ENCODE results near the gene ELP2. TPM values are rescaled to one million over a fixed set of nuclear protein-coding genes. Genes with fewer than 3 reads are reported as not detected.
"Not testable (repeated sequence)": the region's sequence is repeated elsewhere in the genome, so short reads cannot be mapped to it uniquely, and the experiment has no call there.

The ELP2 gene
- total RNA-seq, 1 donor from 2014 or later, result 49.7 TPM

DNA sequence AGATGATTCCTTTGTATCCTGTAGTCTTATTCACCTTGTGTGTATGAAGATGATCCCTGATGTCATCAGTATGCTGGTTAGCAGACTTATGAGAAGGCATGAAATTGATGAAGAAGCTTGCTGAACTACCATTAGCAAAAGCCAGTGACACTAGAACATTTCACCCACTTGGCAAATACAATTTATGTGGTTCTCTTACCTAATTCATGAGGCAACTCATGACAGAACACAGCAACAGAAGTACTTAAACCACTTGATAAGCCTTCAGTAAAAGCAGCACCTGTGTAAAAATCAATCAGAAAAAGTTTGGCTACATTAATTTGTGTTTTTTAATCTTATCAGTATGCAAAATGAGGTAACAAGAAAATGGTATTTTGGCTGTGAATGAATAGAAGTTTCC lies 17.4 kb upstream of the ELP2 start:
- Histone ChIP-seq H3K27ac (replicated peaks) (no peak overlapping the region), H3K4me3 (no peak overlapping the region), H3K4me1 (no peaks in the 10 kb centered on the region), H3K36me3 (peaks cover 56% of the 10 kb centered on the region), H3K9me3 (replicated peaks) (no peaks in the 10 kb centered on the region), H3K27me3 (ENCODE audit: low read depth) (no peaks in the 10 kb centered on the region)
- intact Hi-C loops (cut with micrococcal nuclease), result no loop called here
- TF ChIP-seq, protein P1, sequence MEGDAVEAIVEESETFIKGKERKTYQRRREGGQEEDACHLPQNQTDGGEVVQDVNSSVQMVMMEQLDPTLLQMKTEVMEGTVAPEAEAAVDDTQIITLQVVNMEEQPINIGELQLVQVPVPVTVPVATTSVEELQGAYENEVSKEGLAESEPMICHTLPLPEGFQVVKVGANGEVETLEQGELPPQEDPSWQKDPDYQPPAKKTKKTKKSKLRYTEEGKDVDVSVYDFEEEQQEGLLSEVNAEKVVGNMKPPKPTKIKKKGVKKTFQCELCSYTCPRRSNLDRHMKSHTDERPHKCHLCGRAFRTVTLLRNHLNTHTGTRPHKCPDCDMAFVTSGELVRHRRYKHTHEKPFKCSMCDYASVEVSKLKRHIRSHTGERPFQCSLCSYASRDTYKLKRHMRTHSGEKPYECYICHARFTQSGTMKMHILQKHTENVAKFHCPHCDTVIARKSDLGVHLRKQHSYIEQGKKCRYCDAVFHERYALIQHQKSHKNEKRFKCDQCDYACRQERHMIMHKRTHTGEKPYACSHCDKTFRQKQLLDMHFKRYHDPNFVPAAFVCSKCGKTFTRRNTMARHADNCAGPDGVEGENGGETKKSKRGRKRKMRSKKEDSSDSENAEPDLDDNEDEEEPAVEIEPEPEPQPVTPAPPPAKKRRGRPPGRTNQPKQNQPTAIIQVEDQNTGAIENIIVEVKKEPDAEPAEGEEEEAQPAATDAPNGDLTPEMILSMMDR (IDR thresholded peaks at IDR 0.05; ENCODE audit: borderline replicate concordance), result no peak
- DNase-seq, result no peak

DNA sequence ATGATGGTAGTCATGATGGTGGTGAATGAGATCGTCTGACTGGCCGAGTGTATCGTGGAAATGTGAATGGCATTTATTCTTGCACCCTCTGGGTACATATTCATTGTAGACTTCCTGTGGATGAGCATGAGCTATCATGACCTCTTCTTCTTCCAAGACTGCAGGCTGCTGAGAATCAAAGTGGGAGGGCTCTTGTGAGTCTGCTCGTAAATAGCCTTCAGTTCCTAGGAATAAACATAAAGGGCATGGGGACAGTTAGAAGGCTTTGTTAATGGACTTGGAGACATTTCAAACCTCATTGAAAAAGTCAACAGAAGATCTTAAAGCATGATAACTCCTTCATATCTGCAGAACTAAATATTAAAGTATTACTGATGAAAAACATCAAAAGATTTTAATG lies 15.4 kb upstream of the ELP2 start:
- no peak overlapping the region for H3K27ac ChIP-seq (replicated peaks)
- no peak for DNase-seq
- no peak overlapping the region for H3K4me3 ChIP-seq
- no peaks in the 10 kb centered on the region for H3K9me3 ChIP-seq (replicated peaks)
- intact Hi-C loops (cut with micrococcal nuclease), result no loop called here
- H3K4me1 ChIP-seq, result no peaks in the 10 kb centered on the region
- no peaks in the 10 kb centered on the region for H3K27me3 ChIP-seq (ENCODE audit: low read depth)
- H3K36me3 ChIP-seq, result peaks cover 56% of the 10 kb centered on the region
- TF ChIP-seq, protein P1 (IDR thresholded peaks at IDR 0.05; ENCODE audit: borderline replicate concordance), result no peak

DNA sequence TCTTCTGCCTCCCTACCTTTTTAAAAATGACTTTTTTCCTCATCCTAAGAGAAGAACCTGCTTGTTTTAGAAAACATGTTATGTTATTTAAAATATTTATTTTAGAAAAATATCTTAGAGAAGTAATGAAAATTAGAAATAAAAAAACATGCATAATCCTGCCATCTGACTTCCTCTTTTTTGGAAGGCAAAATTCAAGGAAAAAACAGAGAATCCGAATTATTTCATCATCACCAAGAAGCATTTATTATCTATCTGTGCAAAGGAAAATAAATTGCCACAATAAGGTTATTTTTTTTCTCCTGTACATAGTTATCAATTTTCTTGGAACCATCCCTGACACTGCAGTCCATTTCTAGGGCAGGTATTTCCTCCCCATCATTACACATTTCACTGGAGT lies 15.0 kb upstream of the ELP2 start:
- Histone ChIP-seq H3K4me3 (no peak overlapping the region), H3K27ac (replicated peaks) (no peak overlapping the region), H3K36me3 (peaks cover 59% of the 10 kb centered on the region), H3K4me1 (no peaks in the 10 kb centered on the region), H3K27me3 (ENCODE audit: low read depth) (no peaks in the 10 kb centered on the region), H3K9me3 (replicated peaks) (no peaks in the 10 kb centered on the region)
- DNase-seq, result no peak
- TF ChIP-seq, protein P1 (IDR thresholded peaks at IDR 0.05; ENCODE audit: borderline replicate concordance), result no peak
- intact Hi-C loops (cut with micrococcal nuclease), result no loop called here

GRCh38 chr18:36116771-36117170 lies 12.9 kb upstream of the ELP2 start:
- peaks cover 66% of the 10 kb centered on the region for H3K36me3 ChIP-seq
- H3K4me1 ChIP-seq; H3K9me3 ChIP-seq (replicated peaks); H3K4me3 ChIP-seq; intact Hi-C loops (cut with micrococcal nuclease); H3K27me3 ChIP-seq (ENCODE audit: low read depth); DNase-seq; H3K27ac ChIP-seq (replicated peaks): not testable (repeated sequence)

GRCh38 chr18:36120297-36120696 lies 9.4 kb upstream of the ELP2 start:
- H3K9me3 ChIP-seq (replicated peaks), result no peaks in the 10 kb centered on the region
- no peak for DNase-seq
- H3K27me3 ChIP-seq (ENCODE audit: low read depth), result no peaks in the 10 kb centered on the region
- no peaks in the 10 kb centered on the region for H3K4me1 ChIP-seq
- peaks cover 56% of the 10 kb centered on the region for H3K36me3 ChIP-seq
- intact Hi-C loops (cut with micrococcal nuclease), result no loop called here
- TF ChIP-seq, protein P1 (IDR thresholded peaks at IDR 0.05; ENCODE audit: borderline replicate concordance), result no peak
- no peak overlapping the region for H3K27ac ChIP-seq (replicated peaks)
- no peak overlapping the region for H3K4me3 ChIP-seq

- Histone ChIP-seq H3K36me3 (peaks cover 39% of the 10 kb centered on the region), H3K27ac (replicated peaks) (no peak overlapping the region), H3K4me1 (peaks cover 15% of the 10 kb centered on the region), H3K27me3 (ENCODE audit: low read depth) (no peaks in the 10 kb centered on the region), H3K4me3 (no peak overlapping the region), H3K9me3 (replicated peaks) (no peaks in the 10 kb centered on the region)
- TF ChIP-seq, protein P1 (IDR thresholded peaks at IDR 0.05; ENCODE audit: borderline replicate concordance), result no peak
- DNase-seq, result no peak
- intact Hi-C loops (cut with micrococcal nuclease), result no loop called here
Observed at GRCh38 chr18:36124841-36125240, 4.9 kb upstream of the ELP2 start.

Measured in left ventricle myocardium inferior (tissue), 1 donor.